Gastroesophageal sphincter (tissue), 4 donors: ENCODE data around the gene ZNF687. TPM values are rescaled to one million over a fixed set of nuclear protein-coding genes. Genes with fewer than 3 reads are reported as not detected.

Source experiments
- ATAC-seq: fragments of 150-250 bp; one replicate; pipeline ENCODE4 v1.9.1; 2016; ENCODE audit warnings: mild to moderate bottlenecking, moderate library complexity
- H3K27ac ChIP-seq, 4 donors: fragments of 200-600 bp; sonication (generic) in 3 of 4; 1 replicate in 3 of 4; 2 replicates in 1 of 4; pipeline ENCODE4 v1.5.1; 2016 to 2019
- H3K27me3 ChIP-seq: fragments of 200-600 bp; sonication (generic); one replicate; pipeline ENCODE4 v1.5.1; 2019
- H3K36me3 ChIP-seq, 2 donors: fragments of 200-600 bp; sonication (generic); one replicate each; pipeline ENCODE4 v1.5.1; 2019; ENCODE audit warnings: control low read depth in 1 of 2
- H3K4me1 ChIP-seq, 3 donors: fragments of 200-600 bp; sonication (generic); 1 replicate in 2 of 3; 2 replicates in 1 of 3; pipeline ENCODE4 v1.5.1; 2016 to 2019; ENCODE audit warnings: control low read depth in 2 of 3
- H3K4me3 ChIP-seq, 2 donors: fragments of 200-600 bp; sonication (generic); one replicate each; pipeline ENCODE4 v1.5.1; 2019; ENCODE audit warnings: mild to moderate bottlenecking in 1 of 2, moderate library complexity in 1 of 2
- H3K9me3 ChIP-seq, 3 donors: fragments of 200-600 bp; sonication (generic); one replicate each; pipeline ENCODE4 v1.5.1; 2017 to 2019; ENCODE audit warnings: control low read depth in 2 of 3
- CTCF ChIP-seq, 4 experiments: fragments of 200-600 bp in 2 of 4; fragments of 450-650 bp in 2 of 4; sonication (generic) in 1 of 4; IDR thresholded peaks; one replicate each; pipeline ENCODE4 v1.5.1; 2017 to 2019; ENCODE audit warnings: antibody characterized with exemption in 4 of 4, mild to moderate bottlenecking in 2 of 4, moderate library complexity in 2 of 4
- EP300 ChIP-seq: sonication (generic); formaldehyde crosslinking; IDR thresholded peaks from one replicate; pipeline ENCODE4 v1.6.1; 2017; ENCODE audit warnings: antibody characterized with exemption, mild to moderate bottlenecking
- POLR2A ChIP-seq, 2 donors: fragments of 450-650 bp; IDR thresholded peaks; one replicate each; pipeline ENCODE4 v1.6.1; 2017; ENCODE audit warnings: antibody characterized with exemption in 2 of 2, mild to moderate bottlenecking in 2 of 2, moderate library complexity in 1 of 2
- POLR2AphosphoS5 ChIP-seq: sonication (generic); formaldehyde crosslinking; IDR thresholded peaks from one replicate; pipeline ENCODE4 v1.6.1; 2017; ENCODE audit warnings: antibody characterized with exemption
- WGBS, 2 donors: methylation state at CpG; one replicate each; pipeline ENCODE4 v1.1.5; 2018; ENCODE audit warnings: low coverage in 1 of 2; 5-methylcytosine and 5-hydroxymethylcytosine counted together
- total RNA-seq, 4 donors: library from RNA; depleted of rRNA; stranded (reverse); fragments of >200 nt; gene quantifications; one replicate each; pipeline ENCODE4 v1.1.0, GENCODE V29; 2016

Gene ZNF687
- total RNA-seq, 4 donors from 2014 or later: 18.4 to 27.6 (median 24.4) TPM

DNA sequence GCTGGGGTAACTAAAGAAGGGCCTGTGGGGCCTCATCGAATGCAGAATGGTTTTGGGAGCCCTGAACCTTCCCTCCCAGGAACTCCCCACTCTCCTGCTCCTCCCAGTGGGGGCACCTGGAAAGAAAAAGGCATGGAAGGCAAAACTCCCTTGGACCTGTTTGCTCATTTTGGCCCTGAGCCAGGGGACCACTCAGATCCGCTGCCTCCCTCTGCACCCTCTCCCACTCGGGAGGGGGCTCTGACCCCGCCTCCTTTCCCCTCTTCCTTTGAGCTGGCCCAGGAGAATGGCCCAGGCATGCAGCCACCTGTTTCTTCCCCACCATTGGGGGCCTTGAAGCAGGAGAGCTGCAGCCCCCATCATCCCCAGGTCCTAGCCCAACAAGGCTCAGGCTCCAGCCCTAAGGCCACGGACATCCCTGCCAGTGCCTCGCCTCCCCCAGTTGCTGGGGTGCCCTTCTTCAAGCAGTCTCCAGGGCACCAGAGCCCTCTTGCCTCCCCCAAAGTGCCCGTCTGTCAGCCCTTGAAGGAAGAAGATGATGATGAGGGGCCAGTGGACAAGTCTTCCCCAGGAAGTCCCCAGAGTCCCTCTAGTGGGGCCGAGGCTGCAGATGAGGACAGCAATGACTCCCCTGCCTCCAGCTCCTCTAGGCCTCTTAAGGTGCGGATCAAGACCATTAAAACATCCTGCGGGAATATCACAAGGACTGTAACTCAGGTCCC, 4.7 kb downstream of the ZNF687 start:
- Histone ChIP-seq H3K27ac (no peak overlapping the region), H3K36me3 (peaks cover 0 to 71% of the 10 kb centered on the region in 2 donors), H3K27me3 (no peaks in the 10 kb centered on the region), H3K9me3 (no peaks in the 10 kb centered on the region), H3K4me3 (no peak overlapping the region), H3K4me1 (peaks cover 0 to 41% (median 9%) of the 10 kb centered on the region in 3 donors)
- no peak for TF ChIP-seq CTCF (IDR thresholded peaks at IDR 0.05)
- TF ChIP-seq POLR2AphosphoS5: no peak
- no peak for TF ChIP-seq POLR2A (IDR thresholded peaks at IDR 0.05)
- TF ChIP-seq EP300: no peak
- WGBS, 2 donors: 60 to 71% methylated on average over 4 to 5 of the region's 10 CpGs
- ATAC-seq: no peak

DNA sequence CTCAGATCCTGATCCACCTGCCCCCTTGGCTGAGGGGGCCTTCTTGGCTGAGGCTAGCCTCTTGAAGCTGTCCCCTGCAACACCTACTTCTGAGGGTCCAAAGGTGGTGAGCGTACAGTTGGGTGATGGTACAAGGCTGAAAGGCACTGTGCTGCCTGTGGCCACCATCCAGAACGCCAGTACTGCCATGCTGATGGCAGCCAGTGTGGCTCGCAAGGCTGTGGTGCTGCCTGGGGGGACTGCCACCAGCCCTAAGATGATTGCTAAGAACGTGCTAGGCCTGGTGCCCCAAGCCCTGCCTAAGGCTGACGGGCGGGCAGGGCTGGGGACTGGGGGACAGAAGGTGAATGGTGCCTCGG, 5.2 kb downstream of the ZNF687 start:
- H3K9me3 ChIP-seq: no peaks in the 10 kb centered on the region
- H3K27ac ChIP-seq: no peak overlapping the region
- H3K27me3 ChIP-seq: no peaks in the 10 kb centered on the region
- WGBS, 2 donors: no CpG with 5 or more reads among the region's 7 CpGs
- no peak overlapping the region for H3K4me3 ChIP-seq
- no peak for ATAC-seq
- H3K4me1 ChIP-seq: peaks cover 0 to 41% (median 9%) of the 10 kb centered on the region in 3 donors
- TF ChIP-seq POLR2AphosphoS5: no peak
- no peak for TF ChIP-seq CTCF (IDR thresholded peaks at IDR 0.05)
- TF ChIP-seq EP300: no peak
- TF ChIP-seq POLR2A (IDR thresholded peaks at IDR 0.05): no peak
- peaks cover 0 to 76% of the 10 kb centered on the region in 2 donors for H3K36me3 ChIP-seq

DNA sequence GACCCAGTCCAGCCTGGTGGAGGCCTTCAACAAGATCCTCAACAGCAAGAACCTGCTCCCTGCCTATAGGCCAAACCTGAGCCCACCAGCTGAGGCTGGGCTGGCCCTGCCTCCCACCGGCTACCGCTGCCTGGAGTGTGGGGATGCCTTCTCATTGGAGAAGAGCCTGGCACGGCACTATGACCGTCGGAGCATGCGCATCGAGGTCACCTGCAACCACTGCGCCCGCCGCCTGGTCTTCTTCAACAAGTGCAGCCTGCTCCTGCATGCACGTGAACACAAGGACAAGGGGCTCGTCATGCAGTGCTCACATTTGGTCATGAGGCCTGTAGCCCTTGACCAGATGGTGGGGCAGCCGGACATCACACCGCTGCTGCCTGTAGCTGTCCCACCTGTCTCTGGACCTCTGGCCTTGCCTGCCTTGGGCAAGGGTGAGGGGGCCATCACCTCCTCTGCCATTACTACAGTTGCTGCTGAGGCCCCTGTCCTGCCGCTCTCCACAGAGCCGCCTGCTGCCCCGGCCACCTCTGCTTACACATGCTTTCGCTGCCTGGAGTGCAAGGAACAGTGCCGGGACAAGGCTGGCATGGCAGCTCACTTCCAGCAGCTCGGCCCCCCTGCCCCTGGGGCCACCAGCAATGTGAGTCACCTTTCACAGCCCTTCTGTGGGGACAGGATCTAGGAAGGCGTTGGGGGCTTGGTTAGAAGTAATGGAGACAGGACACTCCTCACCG, 5.8 kb downstream of the ZNF687 start:
- ATAC-seq: no peak

GRCh38 chr1:151288502-151288901, 6.4 kb downstream of the ZNF687 start:
- no CpG with 5 or more reads among the region's 14 CpGs for WGBS, 2 donors
- Histone ChIP-seq H3K9me3 (no peaks in the 10 kb centered on the region), H3K36me3 (peaks cover 0 to 88% of the 10 kb centered on the region in 2 donors), H3K27ac (no peak overlapping the region), H3K4me1 (peaks cover 0 to 35% (median 7%) of the 10 kb centered on the region in 3 donors), H3K4me3 (no peak overlapping the region), H3K27me3 (no peaks in the 10 kb centered on the region)
- no peak for ATAC-seq
- TF ChIP-seq POLR2A (IDR thresholded peaks at IDR 0.05) (no peak), EP300 (no peak), CTCF (IDR thresholded peaks at IDR 0.05) (no peak), POLR2AphosphoS5 (no peak)

More for the DNA sequence above, 5.8 kb downstream of the ZNF687 start:
- Histone ChIP-seq H3K9me3 (no peaks in the 10 kb centered on the region), H3K4me3 (no peak overlapping the region), H3K36me3 (peaks cover 0 to 82% of the 10 kb centered on the region in 2 donors), H3K27me3 (no peaks in the 10 kb centered on the region), H3K27ac (no peak overlapping the region), H3K4me1 (peaks cover 0 to 40% (median 9%) of the 10 kb centered on the region in 3 donors)
- 90% methylated on average over 2 of the region's 22 CpGs; no CpG with 5 or more reads in 1 of the 2 donors for WGBS, 2 donors
- TF ChIP-seq CTCF (IDR thresholded peaks at IDR 0.05) (no peak), EP300 (no peak), POLR2A (IDR thresholded peaks at IDR 0.05) (no peak), POLR2AphosphoS5 (no peak)
